GM18873 (cell line): ENCODE measurements around the gene MRPL50.

Experiments
- ATAC-seq: cut with Tn5 transposase; IDR thresholded peaks from one replicate; pipeline ENCODE4 v1.9.1; 2021; ENCODE audit warnings: mild to moderate bottlenecking, moderate library complexity, moderate number of reproducible peaks; ENCODE audit not compliant: unreplicated experiment, low FRiP score

The MRPL50 gene

GRCh38 chr9:101350285-101350684 is 48.1 kb downstream of the MRPL50 start:
- no peak for ATAC-seq

GRCh38 chr9:101342595-101342994 is 55.8 kb downstream of the MRPL50 start:
- no peak for ATAC-seq

GRCh38 chr9:101341958-101342357 is 56.5 kb downstream of the MRPL50 start:
- ATAC-seq = no peak
